ENCODE data around the gene CFAP57. TPM values are rescaled to one million over a fixed set of nuclear protein-coding genes. Genes with fewer than 3 reads are reported as not detected.

The CFAP57 gene
- total and polyA plus RNA-seq, 2 of the 4 experiments (the other 2 are of a cell fraction) = 0.29 to 0.36 TPM

- no peak overlapping the region for H3K14ac ChIP-seq (replicated peaks; ENCODE audit: low read depth, low read length)
- H3K27ac ChIP-seq (ENCODE audit: insufficient read depth, low read length) = no peak overlapping the region
- H2AK5ac ChIP-seq (ENCODE audit: low read depth, low read length) = no peak overlapping the region
- H3K27me3 ChIP-seq (ENCODE audit: control insufficient read depth, insufficient read depth, low read length) = peaks cover 20% of the 10 kb centered on the region
- no peak overlapping the region for H3K23ac ChIP-seq (ENCODE audit: low read depth, low read length)
- dilution Hi-C loops (cut with HindIII; ENCODE audit: low sequenced_read_pairs, unreplicated experiment) (no loop called here), intact Hi-C loops (cut with micrococcal nuclease) (no loop called here), in situ Hi-C loops (cut with MboI; ENCODE audit: low sequenced_read_pairs) (no loop called here)
- no peaks in the 10 kb centered on the region for H4K20me1 ChIP-seq (ENCODE audit: insufficient read depth, low read length)
- TF ChIP-seq ELK1 (IDR thresholded peaks at IDR 0.05; ENCODE audit: borderline replicate concordance, low read depth, low read length) (no peak), SMC3 (IDR thresholded peaks at IDR 0.05; ENCODE audit: low read depth, low read length) (no peak), MAFK (IDR thresholded peaks at IDR 0.05; ENCODE audit: low read depth, low read length) (no peak), CTCF (conservative IDR thresholded peaks at IDR 0.05; ENCODE audit: low read depth, low read length) (no peak), NFE2L2 (IDR thresholded peaks at IDR 0.05; ENCODE audit: low read depth, low read length) (no peak), MAZ (IDR thresholded peaks at IDR 0.05; ENCODE audit: borderline replicate concordance, low read depth, low read length) (no peak), CHD1 (IDR thresholded peaks at IDR 0.05; ENCODE audit: low read depth, low read length) (no peak), POLR2A (IDR thresholded peaks at IDR 0.05; ENCODE audit: low read depth, low read length) (no peak), USF2 (IDR thresholded peaks at IDR 0.05; ENCODE audit: low read depth, low read length) (no peak)
- no peak overlapping the region for H3K9ac ChIP-seq (ENCODE audit: low read depth, low read length)
- no peak for ATAC-seq (ENCODE audit: low read depth)
- no TSS peak for BruUV-seq (replicated peaks)
- no peaks in the 10 kb centered on the region for H3K9me3 ChIP-seq (ENCODE audit: control insufficient read depth, insufficient read depth, low read length)
- no peak overlapping the region for H2BK20ac ChIP-seq (ENCODE audit: low read depth, low read length)
- no CpG with 5 or more reads among the region's 7 CpGs for WGBS, 2 experiments (ENCODE audit: extremely low coverage in 2 of 2, insufficient read length in 1 of 2)
- no peak overlapping the region for H2AFZ ChIP-seq (replicated peaks; ENCODE audit: low read length, poor library complexity)
- no peak overlapping the region for H3K4me2 ChIP-seq (ENCODE audit: low read depth, low read length)
- H2BK120ac ChIP-seq (ENCODE audit: low read depth, low read length) = no peak overlapping the region
- no peak overlapping the region for H2BK15ac ChIP-seq (ENCODE audit: low read depth, low read length)
- ChIA-PET CTCF (no interaction called here), POLR2A (ENCODE audit: unreplicated experiment) (interaction anchor here (0.6 kb wide), 1 partner anchor 90 kb away, joined by 8 read pairs; no protein-coding TSS in a partner anchor)
- H3K18ac ChIP-seq (ENCODE audit: low read depth, low read length) = no peak overlapping the region
- H3K4me1 ChIP-seq (ENCODE audit: control insufficient read depth, insufficient read depth, low read length) = peaks cover 10% of the 10 kb centered on the region
- no peak overlapping the region for H4K91ac ChIP-seq (ENCODE audit: insufficient read depth, low read depth, low read length)
- H2BK5ac ChIP-seq (ENCODE audit: low read depth, low read length, poor library complexity, severe bottlenecking) = no peak overlapping the region
- H3K4ac ChIP-seq (ENCODE audit: low read depth, low read length) = no peak overlapping the region; the same call in 1 of the 2 replicates
- no peak overlapping the region for H4K8ac ChIP-seq (ENCODE audit: low read depth in 2 of 2, low read length in 2 of 2)
- H4K5ac ChIP-seq (ENCODE audit: low read depth, low read length) = no peak overlapping the region
- H3K56ac ChIP-seq (ENCODE audit: extremely low read depth, insufficient read depth, low read length) = no peak overlapping the region
- no peaks in the 10 kb centered on the region for H3K36me3 ChIP-seq (ENCODE audit: control insufficient read depth, insufficient read depth, low read length)
- peaks cover 3% of the 10 kb centered on the region; the same call in 1 of the 2 replicates for H3K9me1 ChIP-seq (ENCODE audit: insufficient read depth, low read length)
- H3K4me3 ChIP-seq (ENCODE audit: insufficient read depth, low read depth, low read length) = no peak overlapping the region
- DNase-seq = no peak
- H3K79me1 ChIP-seq (ENCODE audit: low read depth in 1 of 2, low read length in 2 of 2) = no peaks in the 10 kb centered on the region
- no peak overlapping the region for H2AK9ac ChIP-seq (replicated peaks; ENCODE audit: low read depth, low read length, poor library complexity)
These were observed 120.1 kb downstream of the CFAP57 start for GRCh38 chr1:43292216-43292615.

Data from IMR-90 (cell line).